ENCODE results near the gene SMPD3.

DNA sequence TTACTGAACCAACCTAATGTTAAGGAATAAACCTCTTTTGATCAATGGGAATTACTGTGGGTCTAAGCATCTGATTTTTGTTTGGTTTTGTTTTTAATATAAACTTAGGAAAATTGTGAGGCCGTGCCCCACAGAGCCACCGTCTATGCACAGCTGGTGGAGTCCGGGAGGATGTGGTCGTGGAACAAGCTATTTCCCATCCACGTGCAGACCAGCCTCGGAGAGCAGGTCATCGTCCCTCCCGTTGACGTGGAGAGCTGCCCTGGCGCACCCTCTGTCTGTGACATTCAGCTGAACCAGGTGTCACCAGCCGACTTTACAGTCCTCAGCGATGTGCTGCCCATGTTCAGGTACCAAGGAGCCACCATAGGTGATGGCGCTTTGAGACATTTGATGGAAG lies 109.1 kb downstream of the SMPD3 start:
- TF ChIP-seq, protein P1, sequence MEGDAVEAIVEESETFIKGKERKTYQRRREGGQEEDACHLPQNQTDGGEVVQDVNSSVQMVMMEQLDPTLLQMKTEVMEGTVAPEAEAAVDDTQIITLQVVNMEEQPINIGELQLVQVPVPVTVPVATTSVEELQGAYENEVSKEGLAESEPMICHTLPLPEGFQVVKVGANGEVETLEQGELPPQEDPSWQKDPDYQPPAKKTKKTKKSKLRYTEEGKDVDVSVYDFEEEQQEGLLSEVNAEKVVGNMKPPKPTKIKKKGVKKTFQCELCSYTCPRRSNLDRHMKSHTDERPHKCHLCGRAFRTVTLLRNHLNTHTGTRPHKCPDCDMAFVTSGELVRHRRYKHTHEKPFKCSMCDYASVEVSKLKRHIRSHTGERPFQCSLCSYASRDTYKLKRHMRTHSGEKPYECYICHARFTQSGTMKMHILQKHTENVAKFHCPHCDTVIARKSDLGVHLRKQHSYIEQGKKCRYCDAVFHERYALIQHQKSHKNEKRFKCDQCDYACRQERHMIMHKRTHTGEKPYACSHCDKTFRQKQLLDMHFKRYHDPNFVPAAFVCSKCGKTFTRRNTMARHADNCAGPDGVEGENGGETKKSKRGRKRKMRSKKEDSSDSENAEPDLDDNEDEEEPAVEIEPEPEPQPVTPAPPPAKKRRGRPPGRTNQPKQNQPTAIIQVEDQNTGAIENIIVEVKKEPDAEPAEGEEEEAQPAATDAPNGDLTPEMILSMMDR (IDR thresholded peaks at IDR 0.05; ENCODE audit: insufficient read depth, low read length), result no peak
- no peak for TF ChIP-seq POLR2AphosphoS5 (IDR thresholded peaks at IDR 0.05; ENCODE audit: low read depth)
- TF ChIP-seq, protein P2, sequence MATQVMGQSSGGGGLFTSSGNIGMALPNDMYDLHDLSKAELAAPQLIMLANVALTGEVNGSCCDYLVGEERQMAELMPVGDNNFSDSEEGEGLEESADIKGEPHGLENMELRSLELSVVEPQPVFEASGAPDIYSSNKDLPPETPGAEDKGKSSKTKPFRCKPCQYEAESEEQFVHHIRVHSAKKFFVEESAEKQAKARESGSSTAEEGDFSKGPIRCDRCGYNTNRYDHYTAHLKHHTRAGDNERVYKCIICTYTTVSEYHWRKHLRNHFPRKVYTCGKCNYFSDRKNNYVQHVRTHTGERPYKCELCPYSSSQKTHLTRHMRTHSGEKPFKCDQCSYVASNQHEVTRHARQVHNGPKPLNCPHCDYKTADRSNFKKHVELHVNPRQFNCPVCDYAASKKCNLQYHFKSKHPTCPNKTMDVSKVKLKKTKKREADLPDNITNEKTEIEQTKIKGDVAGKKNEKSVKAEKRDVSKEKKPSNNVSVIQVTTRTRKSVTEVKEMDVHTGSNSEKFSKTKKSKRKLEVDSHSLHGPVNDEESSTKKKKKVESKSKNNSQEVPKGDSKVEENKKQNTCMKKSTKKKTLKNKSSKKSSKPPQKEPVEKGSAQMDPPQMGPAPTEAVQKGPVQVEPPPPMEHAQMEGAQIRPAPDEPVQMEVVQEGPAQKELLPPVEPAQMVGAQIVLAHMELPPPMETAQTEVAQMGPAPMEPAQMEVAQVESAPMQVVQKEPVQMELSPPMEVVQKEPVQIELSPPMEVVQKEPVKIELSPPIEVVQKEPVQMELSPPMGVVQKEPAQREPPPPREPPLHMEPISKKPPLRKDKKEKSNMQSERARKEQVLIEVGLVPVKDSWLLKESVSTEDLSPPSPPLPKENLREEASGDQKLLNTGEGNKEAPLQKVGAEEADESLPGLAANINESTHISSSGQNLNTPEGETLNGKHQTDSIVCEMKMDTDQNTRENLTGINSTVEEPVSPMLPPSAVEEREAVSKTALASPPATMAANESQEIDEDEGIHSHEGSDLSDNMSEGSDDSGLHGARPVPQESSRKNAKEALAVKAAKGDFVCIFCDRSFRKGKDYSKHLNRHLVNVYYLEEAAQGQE (IDR thresholded peaks at IDR 0.05; ENCODE audit: insufficient replicate concordance, low read depth), result no peak

All from HL-60 (cell line).